ENCODE results near the gene HOXA7.

Gene HOXA7

GRCh38 chr7:27193335-27194001 lies 37.0 kb upstream of the HOXA7 start:
- no peak for DNase-seq

- no peak for DNase-seq
Observed at GRCh38 chr7:27192546-27193334, 36.3 kb upstream of the HOXA7 start.

- no peak for DNase-seq
Observed at GRCh38 chr7:27191833-27192545, 35.5 kb upstream of the HOXA7 start.

GRCh38 chr7:27191161-27191731 lies 34.8 kb upstream of the HOXA7 start:
- DNase-seq: no peak

GRCh38 chr7:27189997-27190748 lies 33.7 kb upstream of the HOXA7 start:
- DNase-seq: no peak

GRCh38 chr7:27189295-27189996 lies 33.0 kb upstream of the HOXA7 start:
- no peak for DNase-seq

GRCh38 chr7:27188386-27189294 lies 32.2 kb upstream of the HOXA7 start:
- no peak for DNase-seq

GRCh38 chr7:27187475-27188385 lies 31.3 kb upstream of the HOXA7 start:
- no peak for DNase-seq

GRCh38 chr7:27186668-27187474 lies 30.4 kb upstream of the HOXA7 start:
- no peak for DNase-seq

GRCh38 chr7:27185854-27186667 lies 29.6 kb upstream of the HOXA7 start:
- DNase-seq: peak; percentile 18

GRCh38 chr7:27185013-27185853 lies 28.8 kb upstream of the HOXA7 start, which contains the start of gene HOXA11:
HOXA11 (minus strand) TSS chr7:27185232; CDS start chr7:27185144, 88 bp downstream.
- DNase-seq: no peak

GRCh38 chr7:27184337-27185012 lies 28.0 kb upstream of the HOXA7 start:
- peak; percentile 48 for DNase-seq

GRCh38 chr7:27183682-27184336 lies 27.3 kb upstream of the HOXA7 start:
- peak; percentile 17 for DNase-seq

- peak; percentile 6 for DNase-seq
Observed at GRCh38 chr7:27182861-27183681, 26.6 kb upstream of the HOXA7 start.
